Measurements from ENCODE around the gene GLE1.

Gene GLE1

GRCh38 chr9:128481561-128481960, 23.0 kb upstream of the GLE1 start:
- DNase-seq = no peak
- Histone ChIP-seq H3K9me3 (ENCODE audit: severe bottlenecking) (no peaks in the 10 kb centered on the region), H3K4me3 (ENCODE audit: low read depth, low read length) (no peak overlapping the region), H3K27me3 (ENCODE audit: insufficient read depth, low read depth, severe bottlenecking) (no peaks in the 10 kb centered on the region), H3K27ac (no peak overlapping the region), H3K36me3 (peaks cover 75% of the 10 kb centered on the region)
- TF ChIP-seq CTCF (IDR thresholded peaks at IDR 0.05; ENCODE audit: low read depth, low read length) = no peak

- Histone ChIP-seq H3K27ac (no peak overlapping the region), H3K27me3 (ENCODE audit: insufficient read depth, low read depth, severe bottlenecking) (no peaks in the 10 kb centered on the region), H3K36me3 (peaks cover 79% of the 10 kb centered on the region), H3K9me3 (ENCODE audit: severe bottlenecking) (no peaks in the 10 kb centered on the region), H3K4me3 (ENCODE audit: low read depth, low read length) (no peak overlapping the region)
- TF ChIP-seq CTCF (IDR thresholded peaks at IDR 0.05; ENCODE audit: low read depth, low read length) = no peak
- DNase-seq = no peak
These were observed 22.3 kb upstream of the GLE1 start for GRCh38 chr9:128482186-128482585.

GRCh38 chr9:128484686-128485413, 19.7 kb upstream of the GLE1 start:
- no peaks in the 10 kb centered on the region for H3K9me3 ChIP-seq (ENCODE audit: severe bottlenecking)
- peaks cover 87% of the 10 kb centered on the region for H3K36me3 ChIP-seq
- no peak overlapping the region for H3K27ac ChIP-seq
- no peaks in the 10 kb centered on the region for H3K27me3 ChIP-seq (ENCODE audit: insufficient read depth, low read depth, severe bottlenecking)
- no peak for DNase-seq
- no peak overlapping the region for H3K4me3 ChIP-seq (ENCODE audit: low read depth, low read length)
- TF ChIP-seq CTCF (IDR thresholded peaks at IDR 0.05; ENCODE audit: low read depth, low read length) = no peak

GRCh38 chr9:128485414-128485855, 19.1 kb upstream of the GLE1 start:
- DNase-seq = no peak
- Histone ChIP-seq H3K9me3 (ENCODE audit: severe bottlenecking) (no peaks in the 10 kb centered on the region), H3K27ac (no peak overlapping the region), H3K4me3 (ENCODE audit: low read depth, low read length) (no peak overlapping the region), H3K27me3 (ENCODE audit: insufficient read depth, low read depth, severe bottlenecking) (no peaks in the 10 kb centered on the region), H3K36me3 (peaks cover 87% of the 10 kb centered on the region)
- no peak for TF ChIP-seq CTCF (IDR thresholded peaks at IDR 0.05; ENCODE audit: low read depth, low read length)

GRCh38 chr9:128486201-128486600, 18.3 kb upstream of the GLE1 start:
- Histone ChIP-seq H3K27ac (no peak overlapping the region), H3K4me3 (ENCODE audit: low read depth, low read length) (no peak overlapping the region), H3K9me3 (ENCODE audit: severe bottlenecking) (no peaks in the 10 kb centered on the region), H3K27me3 (ENCODE audit: insufficient read depth, low read depth, severe bottlenecking) (no peaks in the 10 kb centered on the region), H3K36me3 (peaks cover 95% of the 10 kb centered on the region)
- DNase-seq = no peak
- TF ChIP-seq CTCF (IDR thresholded peaks at IDR 0.05; ENCODE audit: low read depth, low read length) = no peak

- Histone ChIP-seq H3K4me3 (ENCODE audit: low read depth, low read length) (no peak overlapping the region), H3K27me3 (ENCODE audit: insufficient read depth, low read depth, severe bottlenecking) (no peaks in the 10 kb centered on the region), H3K9me3 (ENCODE audit: severe bottlenecking) (no peaks in the 10 kb centered on the region), H3K27ac (peak overlapping the region; percentile 63), H3K36me3 (peaks cover 87% of the 10 kb centered on the region)
- peak; percentile 62 for DNase-seq
- TF ChIP-seq CTCF (IDR thresholded peaks at IDR 0.05; ENCODE audit: low read depth, low read length) = no peak
These were observed 11.1 kb upstream of the GLE1 start for GRCh38 chr9:128493424-128493823.

Data from WERI-Rb-1 (cell line).